GM19463 (cell line): ENCODE results near the gene KRT17.

Experiments
- ATAC-seq: cut with Tn5 transposase; IDR thresholded peaks from one replicate; pipeline ENCODE4 v1.9.1; 2021; ENCODE audit warnings: mild to moderate bottlenecking, moderate library complexity; ENCODE audit not compliant: unreplicated experiment

Gene KRT17

GRCh38 chr17:41624208-41625101, at the start of gene KRT17:
TSS of gene KRT17 (minus strand) at chr17:41624575. CDS start at chr17:41624509, 66 bp downstream.
- no peak for ATAC-seq

DNA sequence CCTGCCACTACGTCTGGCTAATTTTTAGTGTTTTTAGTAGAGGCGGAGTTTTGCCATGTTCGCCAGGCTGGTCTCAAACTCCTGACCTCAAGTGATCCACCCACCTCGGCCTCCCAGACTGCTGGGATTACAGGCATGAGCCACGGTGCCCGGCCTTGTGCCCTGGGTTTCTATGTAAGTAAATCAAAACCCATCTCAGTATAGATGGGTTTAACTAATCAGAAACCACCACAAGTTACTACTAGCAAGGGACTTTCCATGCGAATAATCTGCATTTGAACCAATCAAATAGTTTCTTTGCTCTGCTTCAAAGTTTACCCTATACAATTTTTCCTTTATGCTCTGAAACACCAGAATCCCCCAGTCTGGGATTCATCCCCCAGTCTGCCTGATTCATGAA, 47.8 kb upstream of the KRT17 start:
- no peak for ATAC-seq

- no peak for ATAC-seq
Observed at GRCh38 chr17:41667280-41668041, 43.1 kb upstream of the KRT17 start.

- peak; percentile 35 for ATAC-seq
Observed at GRCh38 chr17:41666708-41667279, 42.4 kb upstream of the KRT17 start.

DNA sequence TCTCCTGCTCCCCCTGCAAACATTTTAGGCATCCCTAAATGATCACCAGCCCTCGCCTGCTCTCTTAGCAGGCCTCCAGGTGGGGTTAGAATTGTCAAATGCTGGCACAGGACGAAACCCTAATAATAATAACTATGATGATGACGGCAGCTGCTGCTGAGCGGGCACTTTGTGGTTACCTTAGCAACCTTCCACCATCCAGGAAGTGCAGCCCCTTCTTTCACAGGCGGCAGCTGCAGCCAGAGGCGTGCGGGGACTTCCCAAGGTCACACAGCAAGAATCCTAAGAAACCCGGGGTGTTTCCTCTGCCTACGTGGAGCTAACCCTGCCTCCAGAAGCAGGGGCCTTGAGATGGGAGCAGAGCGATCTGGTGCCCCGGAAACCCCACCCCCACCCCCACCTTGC, 41.9 kb upstream of the KRT17 start:
- peak; percentile 38 for ATAC-seq

- peak; percentile 69 for ATAC-seq
Observed at GRCh38 chr17:41665566-41666236, 41.3 kb upstream of the KRT17 start.

DNA sequence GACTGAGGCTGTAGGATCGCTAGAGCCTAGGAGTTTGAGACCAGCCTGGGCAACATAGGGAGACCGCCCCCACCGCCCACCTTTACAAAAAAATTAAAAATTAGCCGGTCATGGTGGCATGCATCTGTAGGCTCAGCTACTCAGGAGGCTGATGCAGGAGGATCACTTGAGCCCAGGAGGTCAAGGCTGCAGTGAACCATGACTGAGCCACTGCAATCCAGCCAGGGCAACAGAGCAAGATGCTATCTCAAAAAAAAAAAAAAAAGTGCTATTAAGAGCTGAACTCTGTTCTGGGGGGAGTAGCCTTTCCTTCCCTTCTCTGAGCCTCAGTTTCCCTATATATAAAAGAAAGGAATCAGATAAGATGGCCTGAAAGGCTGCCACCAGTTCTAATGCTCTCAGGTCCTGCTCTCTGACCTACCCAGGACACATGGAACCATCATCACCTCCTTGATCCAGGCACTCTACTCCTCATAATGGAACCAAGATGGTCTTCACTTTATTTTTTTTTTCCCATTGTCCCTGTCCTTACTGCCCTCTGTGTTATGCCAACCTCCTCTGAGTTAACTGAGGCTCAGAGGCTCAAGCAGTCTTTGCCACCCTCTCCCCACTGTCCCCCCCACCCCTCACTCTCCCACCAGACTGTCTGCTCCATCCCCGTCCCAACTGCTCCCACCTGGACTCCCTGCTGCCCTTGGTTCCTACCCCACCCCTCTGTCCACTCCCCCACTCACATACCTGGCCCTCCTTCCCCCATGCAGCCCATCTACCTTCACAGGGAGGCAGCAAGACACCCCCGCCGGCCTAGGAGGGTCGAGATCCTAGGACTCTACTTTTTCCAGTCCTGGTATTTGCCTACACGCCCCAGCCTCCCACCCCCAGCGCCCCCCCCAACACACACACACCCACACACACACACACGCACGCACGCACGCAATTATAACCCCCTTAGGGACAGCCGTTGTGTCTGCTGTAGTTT, 40.5 kb upstream of the KRT17 start:
- ATAC-seq = no peak

GRCh38 chr17:41664172-41664457, 39.7 kb upstream of the KRT17 start:
- no peak for ATAC-seq

DNA sequence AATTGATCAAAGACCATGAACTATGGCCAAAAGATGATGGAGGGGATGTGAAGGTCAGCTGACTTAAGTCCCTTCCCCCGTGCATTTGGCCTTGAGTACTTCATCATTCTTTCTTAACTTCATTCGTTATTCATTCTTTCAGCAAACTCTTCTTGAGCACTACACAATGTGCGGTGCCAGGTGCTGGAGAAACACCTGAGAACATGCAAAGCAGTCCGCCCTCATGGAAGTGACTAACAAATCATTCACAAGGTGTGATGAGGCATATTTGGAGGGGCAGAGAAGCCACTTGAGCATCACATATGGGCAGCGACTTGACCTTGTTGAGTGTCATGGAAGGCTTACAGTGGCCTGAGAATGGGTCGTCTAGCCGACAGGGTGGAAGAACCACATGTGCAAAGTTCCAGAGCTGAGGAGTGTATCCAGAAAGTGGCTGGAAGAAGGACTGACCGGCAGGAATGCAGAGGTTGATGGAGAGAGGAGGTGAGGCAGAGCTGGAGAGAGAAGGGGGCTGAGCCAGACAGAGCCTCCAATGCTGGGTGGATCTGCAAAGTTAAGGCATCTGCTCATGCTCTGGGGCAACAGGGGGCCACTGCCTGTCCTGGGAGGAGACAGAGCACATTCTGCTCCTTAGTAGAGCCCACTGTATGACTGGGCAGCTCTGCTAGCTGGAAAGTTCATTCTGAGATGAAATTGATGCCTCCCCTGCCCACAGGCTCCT, 39.2 kb upstream of the KRT17 start:
- ATAC-seq = no peak

- no peak for ATAC-seq
Observed at GRCh38 chr17:41660221-41660711, 35.9 kb upstream of the KRT17 start.

DNA sequence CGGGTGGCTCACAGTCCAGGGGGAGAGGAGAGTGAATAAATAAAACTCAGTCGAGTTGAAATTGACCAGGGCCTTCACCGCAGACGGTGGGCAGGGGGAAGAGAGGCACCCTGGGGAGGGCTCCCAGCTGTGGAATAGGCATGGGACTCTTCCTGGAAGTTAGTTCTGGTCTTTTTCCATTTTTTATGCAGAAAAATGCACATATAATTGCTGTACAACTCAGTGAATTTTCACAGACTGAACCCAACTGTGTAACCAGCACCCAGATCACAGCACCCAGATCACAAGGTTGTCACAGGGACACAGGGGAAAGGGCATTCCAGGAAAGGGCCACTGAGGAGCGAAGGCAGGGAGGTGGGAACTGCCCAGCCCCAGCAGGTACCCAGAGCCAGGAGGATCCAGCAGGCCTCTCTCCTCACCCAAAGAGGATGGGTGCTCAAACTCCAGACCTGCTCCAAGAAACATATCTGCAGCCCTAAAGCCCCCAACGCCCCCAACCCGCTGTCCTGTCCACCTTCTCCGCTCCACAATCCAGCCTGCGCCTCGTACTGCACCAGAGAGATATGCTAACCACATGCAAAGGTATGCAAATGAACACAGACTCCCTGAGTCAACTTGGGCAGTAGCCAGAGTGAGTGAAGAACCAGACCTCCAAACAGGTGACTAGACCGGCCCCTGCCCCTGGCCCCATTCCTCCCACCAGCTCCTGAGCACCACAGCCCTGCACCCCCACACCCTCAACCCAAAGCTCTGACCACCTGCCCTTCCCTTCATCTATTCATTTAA, 35.2 kb upstream of the KRT17 start:
- no peak for ATAC-seq

GRCh38 chr17:41658846-41659245, 34.5 kb upstream of the KRT17 start:
- no peak for ATAC-seq

DNA sequence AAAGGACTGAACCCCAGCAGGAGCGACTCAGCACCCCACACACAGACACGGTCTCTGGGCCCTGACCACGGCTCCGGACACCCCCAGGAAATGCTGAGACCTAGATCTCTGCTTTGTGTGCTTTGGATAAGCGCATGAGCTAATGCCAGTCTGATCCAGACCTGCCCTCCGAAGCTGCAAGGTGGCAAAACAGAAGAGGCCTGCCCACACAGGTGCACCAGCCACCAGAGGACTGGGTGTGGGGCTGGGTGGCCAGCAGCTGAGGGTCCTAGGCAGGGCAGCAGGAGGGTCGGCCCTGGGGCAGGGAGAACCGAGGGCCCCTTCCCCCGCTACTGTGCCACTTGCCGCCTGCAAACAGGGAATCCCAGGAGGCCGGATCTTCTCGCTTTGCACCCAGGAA, 33.6 kb upstream of the KRT17 start:
- ATAC-seq = no peak

- ATAC-seq = no peak
Observed at GRCh38 chr17:41657176-41657754, 32.9 kb upstream of the KRT17 start.

GRCh38 chr17:41656249-41657023, 32.1 kb upstream of the KRT17 start:
- no peak for ATAC-seq

GRCh38 chr17:41655611-41656111, 31.3 kb upstream of the KRT17 start:
- ATAC-seq = no peak
